ENCODE measurements around the gene TCF12.

TCF12 gene

DNA sequence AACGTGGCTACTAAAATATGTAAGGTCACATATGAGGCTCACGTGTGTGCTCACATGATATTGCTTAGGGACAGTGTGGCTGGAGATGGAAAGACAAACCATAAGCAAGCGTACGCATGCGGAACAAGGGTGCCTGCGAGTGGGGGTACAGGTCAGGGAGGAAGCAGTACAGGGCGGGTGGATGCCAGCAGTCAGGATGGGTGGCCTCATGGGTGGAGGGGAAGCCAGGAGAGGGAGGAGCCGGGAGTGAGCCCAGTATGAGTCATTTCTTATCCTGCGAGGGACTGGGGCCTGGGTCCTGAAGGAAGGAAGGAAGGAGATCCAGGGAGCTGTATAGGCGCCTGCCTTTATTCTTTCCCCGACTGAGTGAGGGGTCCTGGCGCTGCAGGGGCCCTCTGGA is 415.8 kb downstream of the TCF12 start:
- DNase-seq (ENCODE audit: low read depth): peak; percentile 50
- TF ChIP-seq CTCF (IDR thresholded peaks at IDR 0.05; ENCODE audit: low read length, missing control alignments): no peak

DNA sequence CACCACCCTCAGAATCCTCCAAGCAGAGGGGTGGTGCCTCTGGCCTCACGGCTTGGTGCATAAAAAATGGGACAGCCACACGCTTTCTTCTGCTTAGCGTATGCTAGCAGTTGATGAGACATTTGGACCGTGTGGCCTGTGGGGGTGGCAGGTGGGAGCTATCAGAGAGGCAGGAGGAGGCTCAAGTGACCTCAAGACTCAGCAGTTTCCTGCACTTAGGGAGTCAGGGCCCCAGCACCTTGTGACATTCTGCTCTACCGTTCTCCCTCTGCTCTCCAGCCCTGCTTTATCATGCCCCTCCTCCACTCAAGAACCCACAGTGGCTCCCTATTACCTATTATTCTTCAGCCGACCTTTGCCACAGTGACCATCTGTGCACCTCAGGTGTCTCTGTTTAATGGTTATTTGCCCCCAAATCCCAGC is 416.9 kb downstream of the TCF12 start:
- H3K4me3 ChIP-seq (replicated peaks; ENCODE audit: low read depth, low read length): no peak overlapping the region
- TF ChIP-seq CTCF (IDR thresholded peaks at IDR 0.05; ENCODE audit: low read length, missing control alignments): no peak
- no peak for DNase-seq (ENCODE audit: low read depth)

More for the DNA sequence above, 415.8 kb downstream of the TCF12 start:
- H3K4me3 ChIP-seq (replicated peaks; ENCODE audit: low read depth, low read length): no peak overlapping the region

GRCh38 chr15:57335719-57336118 is 417.3 kb downstream of the TCF12 start:
- no peak for DNase-seq (ENCODE audit: low read depth)
- no peak overlapping the region for H3K4me3 ChIP-seq (replicated peaks; ENCODE audit: low read depth, low read length)
- TF ChIP-seq CTCF (IDR thresholded peaks at IDR 0.05; ENCODE audit: low read length, missing control alignments): no peak

- peak; percentile 34 for TF ChIP-seq CTCF (IDR thresholded peaks at IDR 0.05; ENCODE audit: low read length, missing control alignments)
- DNase-seq (ENCODE audit: low read depth): peak; percentile 76
- H3K4me3 ChIP-seq (replicated peaks; ENCODE audit: low read depth, low read length): no peak overlapping the region
Measured at GRCh38 chr15:57337868-57338411, 419.5 kb downstream of the TCF12 start.

- DNase-seq (ENCODE audit: low read depth): no peak
- TF ChIP-seq CTCF (IDR thresholded peaks at IDR 0.05; ENCODE audit: low read length, missing control alignments): no peak
- H3K4me3 ChIP-seq (replicated peaks; ENCODE audit: low read depth, low read length): no peak overlapping the region
Measured at GRCh38 chr15:57339321-57339720, 420.9 kb downstream of the TCF12 start.
